HepG2 (cell line): ENCODE data around the gene STK25. TPM values are rescaled to one million over a fixed set of nuclear protein-coding genes. Genes with fewer than 3 reads are reported as not detected.
A peak's percentile ranks its signal among the peaks of the same experiment; 100 is the strongest.

Experiments used
- AGO1 ChIP-seq: fragments of 200-400 bp; formaldehyde crosslinking; IDR thresholded peaks from 2 replicates; pipeline ENCODE4 v1.6.1; 2017; ENCODE audit warnings: mild to moderate bottlenecking, low read depth, low read length, moderate library complexity; ENCODE audit not compliant: poor library complexity, severe bottlenecking
- AHR ChIP-seq: IDR thresholded peaks from 2 replicates; pipeline ENCODE4 v1.6.1; 2018; ENCODE audit warnings: missing genetic modification reagents, missing compliant biosample characterization
- CCDC6 ChIP-seq: sonication (generic); formaldehyde crosslinking; IDR thresholded peaks from 2 replicates; pipeline ENCODE4 v1.8.1; 2022; ENCODE audit warnings: mild to moderate bottlenecking, missing genetic modification reagents, moderate library complexity
- TBX2 ChIP-seq: sonication (generic); formaldehyde crosslinking; IDR thresholded peaks from 2 replicates; pipeline ENCODE4 v1.5.0; 2020; ENCODE audit warnings: missing genetic modification reagents, mild to moderate bottlenecking, borderline replicate concordance
- polyA plus RNA-seq, 8 experiments: library from polyadenylated mRNA; depleted of rRNA in 3 of 8; stranded (reverse) in 7 of 8; unstranded in 1 of 8; fragments of >200 nt; fragmentation: Illumina TruSeq in 4 of 8; extraction: Trizol in 4 of 8; gene quantifications; 2 replicates each; pipeline versions ENCODE4 v1.2.1 to v1.2.3, GENCODE V29; 2011 to 2016; ENCODE audit warnings: low read depth in 4 of 8, missing spikeins in 1 of 8, mixed read lengths in 1 of 8; ENCODE audit not compliant: insufficient read depth in 1 of 8
- total RNA-seq, 5 experiments: library from RNA; depleted of rRNA; stranded (reverse); fragments of >200 nt; fragmentation: Illumina TruSeq; extraction: Trizol; gene quantifications; 2 replicates each; pipeline ENCODE4 v1.2.3, GENCODE V29; 2016; ENCODE audit warnings: low read depth in 1 of 5
- TF ChIP-seq, protein P1 (sequence below): sonication (generic); formaldehyde crosslinking; IDR thresholded peaks from 2 replicates; pipeline ENCODE4 v1.5.0; 2020; ENCODE audit warnings: missing genetic modification reagents, mild to moderate bottlenecking, borderline replicate concordance
- TF ChIP-seq, protein P2 (sequence below): sonication (generic); formaldehyde crosslinking; IDR thresholded peaks from 2 replicates; pipeline ENCODE4 v1.9.0; 2021; ENCODE audit warnings: missing genetic modification reagents, borderline replicate concordance
- TF ChIP-seq, protein P3 (sequence below): sonication (generic); formaldehyde crosslinking; IDR thresholded peaks from 2 replicates; pipeline ENCODE4 v1.9.0; 2021; ENCODE audit warnings: missing genetic modification reagents, mild to moderate bottlenecking, borderline replicate concordance
- TF ChIP-seq, protein P4 (sequence below), 2 experiments: sonication (generic) in 1 of 2; formaldehyde crosslinking in 1 of 2; IDR thresholded peaks; 2 replicates each; pipeline versions ENCODE4 v1.4.0 to v1.6.1; 2018 to 2020; ENCODE audit warnings: missing genetic modification reagents in 2 of 2, borderline replicate concordance in 1 of 2, low read depth in 1 of 2, mild to moderate bottlenecking in 1 of 2, missing biosample characterization in 1 of 2
- TF ChIP-seq, protein P5 (sequence below): sonication (generic); formaldehyde crosslinking; IDR thresholded peaks from 2 replicates; pipeline ENCODE4 v1.4.0; 2020; ENCODE audit warnings: missing genetic modification reagents, borderline replicate concordance
- TF ChIP-seq, protein P6 (sequence below): fragments of 450-650 bp; IDR thresholded peaks from 2 replicates; pipeline ENCODE4 v1.6.1; 2017; ENCODE audit warnings: mild to moderate bottlenecking
- TF ChIP-seq, protein P7 (sequence below): sonication (generic); formaldehyde crosslinking; IDR thresholded peaks from 2 replicates; pipeline ENCODE4 v1.5.1; 2020; ENCODE audit warnings: missing genetic modification reagents, mild to moderate bottlenecking, borderline replicate concordance

Gene STK25
- total and polyA plus RNA-seq, 2 of the 13 experiments (the other 11 are each of a cell fraction or from before 2014, with no cell fraction given), result 177 to 481 TPM

DNA sequence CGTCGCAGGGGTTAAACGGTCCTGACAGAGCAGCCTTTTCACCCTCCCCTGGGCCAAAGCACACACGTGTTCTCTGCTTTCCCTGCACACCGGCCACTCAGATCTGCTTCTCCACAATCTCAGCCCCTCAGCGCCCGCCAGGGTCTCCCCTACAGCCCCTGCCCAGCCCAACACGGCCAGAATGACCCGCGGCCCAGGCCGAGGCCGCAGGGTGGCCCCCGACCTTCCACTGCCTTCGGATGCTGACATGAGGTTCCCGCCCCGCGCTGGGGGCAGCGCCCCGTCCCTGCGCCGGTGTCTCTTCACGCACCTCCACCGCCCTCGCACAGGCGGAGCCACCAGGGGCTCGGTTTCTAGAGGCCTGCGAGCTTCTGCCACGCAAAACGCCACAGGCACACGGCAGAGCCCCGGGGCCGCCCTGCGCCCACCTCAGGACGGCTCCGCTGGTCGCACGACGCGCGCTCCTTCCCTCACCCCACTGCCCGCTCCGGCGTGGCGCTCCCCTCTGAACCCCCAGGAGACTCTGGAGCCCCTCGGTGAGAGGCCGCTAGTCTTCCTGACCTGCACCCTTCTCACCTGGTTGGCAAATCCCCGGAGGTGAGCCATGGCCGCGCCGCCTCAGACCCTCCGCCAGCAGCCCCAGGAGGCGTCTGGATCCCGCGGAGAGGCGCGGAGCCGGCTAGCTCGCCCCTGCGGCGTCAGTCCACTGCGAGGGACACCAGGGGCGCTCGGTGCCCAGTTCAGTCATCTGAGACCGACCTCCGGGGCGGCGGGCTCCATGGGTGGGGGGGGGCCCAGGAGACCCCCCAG is 749 bp downstream of the STK25 start (continued):
- TF ChIP-seq, protein P1, sequence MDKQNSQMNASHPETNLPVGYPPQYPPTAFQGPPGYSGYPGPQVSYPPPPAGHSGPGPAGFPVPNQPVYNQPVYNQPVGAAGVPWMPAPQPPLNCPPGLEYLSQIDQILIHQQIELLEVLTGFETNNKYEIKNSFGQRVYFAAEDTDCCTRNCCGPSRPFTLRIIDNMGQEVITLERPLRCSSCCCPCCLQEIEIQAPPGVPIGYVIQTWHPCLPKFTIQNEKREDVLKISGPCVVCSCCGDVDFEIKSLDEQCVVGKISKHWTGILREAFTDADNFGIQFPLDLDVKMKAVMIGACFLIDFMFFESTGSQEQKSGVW (CRISPR knock-in tag), result no peak
- TF ChIP-seq, protein P2, sequence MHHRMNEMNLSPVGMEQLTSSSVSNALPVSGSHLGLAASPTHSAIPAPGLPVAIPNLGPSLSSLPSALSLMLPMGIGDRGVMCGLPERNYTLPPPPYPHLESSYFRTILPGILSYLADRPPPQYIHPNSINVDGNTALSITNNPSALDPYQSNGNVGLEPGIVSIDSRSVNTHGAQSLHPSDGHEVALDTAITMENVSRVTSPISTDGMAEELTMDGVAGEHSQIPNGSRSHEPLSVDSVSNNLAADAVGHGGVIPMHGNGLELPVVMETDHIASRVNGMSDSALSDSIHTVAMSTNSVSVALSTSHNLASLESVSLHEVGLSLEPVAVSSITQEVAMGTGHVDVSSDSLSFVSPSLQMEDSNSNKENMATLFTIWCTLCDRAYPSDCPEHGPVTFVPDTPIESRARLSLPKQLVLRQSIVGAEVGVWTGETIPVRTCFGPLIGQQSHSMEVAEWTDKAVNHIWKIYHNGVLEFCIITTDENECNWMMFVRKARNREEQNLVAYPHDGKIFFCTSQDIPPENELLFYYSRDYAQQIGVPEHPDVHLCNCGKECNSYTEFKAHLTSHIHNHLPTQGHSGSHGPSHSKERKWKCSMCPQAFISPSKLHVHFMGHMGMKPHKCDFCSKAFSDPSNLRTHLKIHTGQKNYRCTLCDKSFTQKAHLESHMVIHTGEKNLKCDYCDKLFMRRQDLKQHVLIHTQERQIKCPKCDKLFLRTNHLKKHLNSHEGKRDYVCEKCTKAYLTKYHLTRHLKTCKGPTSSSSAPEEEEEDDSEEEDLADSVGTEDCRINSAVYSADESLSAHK (CRISPR knock-in tag), result no peak
- TF ChIP-seq, protein P3, sequence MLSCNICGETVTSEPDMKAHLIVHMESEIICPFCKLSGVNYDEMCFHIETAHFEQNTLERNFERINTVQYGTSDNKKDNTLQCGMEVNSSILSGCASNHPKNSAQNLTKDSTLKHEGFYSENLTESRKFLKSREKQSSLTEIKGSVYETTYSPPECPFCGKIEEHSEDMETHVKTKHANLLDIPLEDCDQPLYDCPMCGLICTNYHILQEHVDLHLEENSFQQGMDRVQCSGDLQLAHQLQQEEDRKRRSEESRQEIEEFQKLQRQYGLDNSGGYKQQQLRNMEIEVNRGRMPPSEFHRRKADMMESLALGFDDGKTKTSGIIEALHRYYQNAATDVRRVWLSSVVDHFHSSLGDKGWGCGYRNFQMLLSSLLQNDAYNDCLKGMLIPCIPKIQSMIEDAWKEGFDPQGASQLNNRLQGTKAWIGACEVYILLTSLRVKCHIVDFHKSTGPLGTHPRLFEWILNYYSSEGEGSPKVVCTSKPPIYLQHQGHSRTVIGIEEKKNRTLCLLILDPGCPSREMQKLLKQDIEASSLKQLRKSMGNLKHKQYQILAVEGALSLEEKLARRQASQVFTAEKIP, result no peak
- TF ChIP-seq AGO1 (peak; percentile 75), TBX2 (CRISPR knock-in tag) (peak; percentile 54; the same call in 1 of the 2 replicates), AHR (CRISPR knock-in tag) (0 out of 2 replicates have a peak, but pooled peaks have one; percentile 38), CCDC6 (CRISPR knock-in tag) (peak; percentile 91)
- TF ChIP-seq, protein P4, sequence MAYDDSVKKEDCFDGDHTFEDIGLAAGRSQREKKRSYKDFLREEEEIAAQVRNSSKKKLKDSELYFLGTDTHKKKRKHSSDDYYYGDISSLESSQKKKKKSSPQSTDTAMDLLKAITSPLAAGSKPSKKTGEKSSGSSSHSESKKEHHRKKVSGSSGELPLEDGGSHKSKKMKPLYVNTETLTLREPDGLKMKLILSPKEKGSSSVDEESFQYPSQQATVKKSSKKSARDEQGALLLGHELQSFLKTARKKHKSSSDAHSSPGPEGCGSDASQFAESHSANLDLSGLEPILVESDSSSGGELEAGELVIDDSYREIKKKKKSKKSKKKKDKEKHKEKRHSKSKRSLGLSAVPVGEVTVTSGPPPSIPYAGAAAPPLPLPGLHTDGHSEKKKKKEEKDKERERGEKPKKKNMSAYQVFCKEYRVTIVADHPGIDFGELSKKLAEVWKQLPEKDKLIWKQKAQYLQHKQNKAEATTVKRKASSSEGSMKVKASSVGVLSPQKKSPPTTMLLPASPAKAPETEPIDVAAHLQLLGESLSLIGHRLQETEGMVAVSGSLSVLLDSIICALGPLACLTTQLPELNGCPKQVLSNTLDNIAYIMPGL (CRISPR knock-in tag; IDR thresholded peaks at IDR 0.05; ENCODE audit: borderline replicate concordance in 1 of 2, low read depth in 1 of 2), result peak in 1 of 2 experiments; percentile 64; a peak in 1 of 4 replicates
- TF ChIP-seq, protein P5, sequence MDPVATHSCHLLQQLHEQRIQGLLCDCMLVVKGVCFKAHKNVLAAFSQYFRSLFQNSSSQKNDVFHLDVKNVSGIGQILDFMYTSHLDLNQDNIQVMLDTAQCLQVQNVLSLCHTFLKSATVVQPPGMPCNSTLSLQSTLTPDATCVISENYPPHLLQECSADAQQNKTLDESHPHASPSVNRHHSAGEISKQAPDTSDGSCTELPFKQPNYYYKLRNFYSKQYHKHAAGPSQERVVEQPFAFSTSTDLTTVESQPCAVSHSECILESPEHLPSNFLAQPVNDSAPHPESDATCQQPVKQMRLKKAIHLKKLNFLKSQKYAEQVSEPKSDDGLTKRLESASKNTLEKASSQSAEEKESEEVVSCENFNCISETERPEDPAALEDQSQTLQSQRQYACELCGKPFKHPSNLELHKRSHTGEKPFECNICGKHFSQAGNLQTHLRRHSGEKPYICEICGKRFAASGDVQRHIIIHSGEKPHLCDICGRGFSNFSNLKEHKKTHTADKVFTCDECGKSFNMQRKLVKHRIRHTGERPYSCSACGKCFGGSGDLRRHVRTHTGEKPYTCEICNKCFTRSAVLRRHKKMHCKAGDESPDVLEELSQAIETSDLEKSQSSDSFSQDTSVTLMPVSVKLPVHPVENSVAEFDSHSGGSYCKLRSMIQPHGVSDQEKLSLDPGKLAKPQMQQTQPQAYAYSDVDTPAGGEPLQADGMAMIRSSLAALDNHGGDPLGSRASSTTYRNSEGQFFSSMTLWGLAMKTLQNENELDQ (CRISPR knock-in tag), result no peak
- TF ChIP-seq, protein P6, sequence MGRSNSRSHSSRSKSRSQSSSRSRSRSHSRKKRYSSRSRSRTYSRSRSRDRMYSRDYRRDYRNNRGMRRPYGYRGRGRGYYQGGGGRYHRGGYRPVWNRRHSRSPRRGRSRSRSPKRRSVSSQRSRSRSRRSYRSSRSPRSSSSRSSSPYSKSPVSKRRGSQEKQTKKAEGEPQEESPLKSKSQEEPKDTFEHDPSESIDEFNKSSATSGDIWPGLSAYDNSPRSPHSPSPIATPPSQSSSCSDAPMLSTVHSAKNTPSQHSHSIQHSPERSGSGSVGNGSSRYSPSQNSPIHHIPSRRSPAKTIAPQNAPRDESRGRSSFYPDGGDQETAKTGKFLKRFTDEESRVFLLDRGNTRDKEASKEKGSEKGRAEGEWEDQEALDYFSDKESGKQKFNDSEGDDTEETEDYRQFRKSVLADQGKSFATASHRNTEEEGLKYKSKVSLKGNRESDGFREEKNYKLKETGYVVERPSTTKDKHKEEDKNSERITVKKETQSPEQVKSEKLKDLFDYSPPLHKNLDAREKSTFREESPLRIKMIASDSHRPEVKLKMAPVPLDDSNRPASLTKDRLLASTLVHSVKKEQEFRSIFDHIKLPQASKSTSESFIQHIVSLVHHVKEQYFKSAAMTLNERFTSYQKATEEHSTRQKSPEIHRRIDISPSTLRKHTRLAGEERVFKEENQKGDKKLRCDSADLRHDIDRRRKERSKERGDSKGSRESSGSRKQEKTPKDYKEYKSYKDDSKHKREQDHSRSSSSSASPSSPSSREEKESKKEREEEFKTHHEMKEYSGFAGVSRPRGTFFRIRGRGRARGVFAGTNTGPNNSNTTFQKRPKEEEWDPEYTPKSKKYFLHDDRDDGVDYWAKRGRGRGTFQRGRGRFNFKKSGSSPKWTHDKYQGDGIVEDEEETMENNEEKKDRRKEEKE, result no peak
- TF ChIP-seq, protein P7, sequence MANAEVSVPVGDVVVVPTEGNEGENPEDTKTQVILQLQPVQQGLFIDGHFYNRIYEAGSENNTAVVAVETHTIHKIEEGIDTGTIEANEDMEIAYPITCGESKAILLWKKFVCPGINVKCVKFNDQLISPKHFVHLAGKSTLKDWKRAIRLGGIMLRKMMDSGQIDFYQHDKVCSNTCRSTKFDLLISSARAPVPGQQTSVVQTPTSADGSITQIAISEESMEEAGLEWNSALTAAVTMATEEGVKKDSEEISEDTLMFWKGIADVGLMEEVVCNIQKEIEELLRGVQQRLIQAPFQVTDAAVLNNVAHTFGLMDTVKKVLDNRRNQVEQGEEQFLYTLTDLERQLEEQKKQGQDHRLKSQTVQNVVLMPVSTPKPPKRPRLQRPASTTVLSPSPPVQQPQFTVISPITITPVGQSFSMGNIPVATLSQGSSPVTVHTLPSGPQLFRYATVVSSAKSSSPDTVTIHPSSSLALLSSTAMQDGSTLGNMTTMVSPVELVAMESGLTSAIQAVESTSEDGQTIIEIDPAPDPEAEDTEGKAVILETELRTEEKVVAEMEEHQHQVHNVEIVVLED (CRISPR knock-in tag), result no peak; the same call in 1 of the 2 replicates
